Neuron (in vitro differentiated cells): ENCODE data around the gene AIG1.
"Not testable (repeated sequence)": the region's sequence is repeated elsewhere in the genome, so short reads cannot be mapped to it uniquely, and the experiment has no call there.

Experiments
- H2AFZ ChIP-seq: one replicate; pipeline ENCODE4 v1.6.1; 2013; ENCODE audit warnings: low read depth, mild to moderate bottlenecking, inconsistent platforms, low read length, moderate library complexity
- H3K27me3 ChIP-seq: one replicate; pipeline ENCODE4 v1.6.1; 2013; ENCODE audit warnings: low read length; ENCODE audit not compliant: insufficient read depth
- H3K36me3 ChIP-seq: one replicate; pipeline ENCODE4 v1.6.1; 2013; ENCODE audit warnings: low read length; ENCODE audit not compliant: insufficient read depth
- H3K4me1 ChIP-seq: one replicate; pipeline ENCODE4 v1.6.1; 2013; ENCODE audit warnings: low read length; ENCODE audit not compliant: insufficient read depth
- H3K4me3 ChIP-seq: 2 replicates; pipeline ENCODE4 v1.5.1; 2013; ENCODE audit warnings: mild to moderate bottlenecking, low read length, moderate library complexity
- H3K9me3 ChIP-seq: one replicate; pipeline ENCODE4 v1.6.1; 2013; ENCODE audit warnings: low read length

AIG1 gene

GRCh38 chr6:143151381-143151780, 90.7 kb downstream of the AIG1 start:
- Histone ChIP-seq H3K27me3 (no peaks in the 10 kb centered on the region), H2AFZ (no peak overlapping the region), H3K4me3 (no peak overlapping the region), H3K4me1 (no peaks in the 10 kb centered on the region), H3K9me3 (no peaks in the 10 kb centered on the region), H3K36me3 (no peaks in the 10 kb centered on the region)

GRCh38 chr6:143155681-143156080, 95.0 kb downstream of the AIG1 start:
- Histone ChIP-seq H3K4me1 (no peaks in the 10 kb centered on the region), H2AFZ (no peak overlapping the region), H3K9me3 (no peaks in the 10 kb centered on the region)

GRCh38 chr6:143157131-143157530, 96.4 kb downstream of the AIG1 start:
- Histone ChIP-seq H2AFZ (no peak overlapping the region), H3K36me3 (no peaks in the 10 kb centered on the region), H3K27me3 (no peaks in the 10 kb centered on the region), H3K4me1 (no peaks in the 10 kb centered on the region), H3K4me3 (no peak overlapping the region), H3K9me3 (no peaks in the 10 kb centered on the region)

More at GRCh38 chr6:143155681-143156080, 95.0 kb downstream of the AIG1 start:
- H3K27me3 ChIP-seq, result no peaks in the 10 kb centered on the region
- no peaks in the 10 kb centered on the region for H3K36me3 ChIP-seq
- no peak overlapping the region for H3K4me3 ChIP-seq

- H3K27me3 ChIP-seq, result no peaks in the 10 kb centered on the region
- H3K4me1 ChIP-seq, result no peaks in the 10 kb centered on the region
- no peaks in the 10 kb centered on the region for H3K36me3 ChIP-seq
- H3K9me3 ChIP-seq, result no peaks in the 10 kb centered on the region
- no peak overlapping the region for H2AFZ ChIP-seq
- H3K4me3 ChIP-seq, result no peak overlapping the region
Observed at GRCh38 chr6:143158113-143158581, 97.5 kb downstream of the AIG1 start.

GRCh38 chr6:143159001-143159400, 98.3 kb downstream of the AIG1 start:
- H3K27me3 ChIP-seq, result no peaks in the 10 kb centered on the region
- no peak overlapping the region for H2AFZ ChIP-seq
- no peaks in the 10 kb centered on the region for H3K4me1 ChIP-seq
- no peaks in the 10 kb centered on the region for H3K9me3 ChIP-seq
- no peak overlapping the region for H3K4me3 ChIP-seq
- no peaks in the 10 kb centered on the region for H3K36me3 ChIP-seq

GRCh38 chr6:143160015-143160414, 99.3 kb downstream of the AIG1 start:
- Histone ChIP-seq H3K4me3 (no peak overlapping the region), H3K27me3 (no peaks in the 10 kb centered on the region), H3K9me3 (no peaks in the 10 kb centered on the region), H2AFZ (no peak overlapping the region), H3K36me3 (no peaks in the 10 kb centered on the region), H3K4me1 (no peaks in the 10 kb centered on the region)

GRCh38 chr6:143160439-143161220, 99.9 kb downstream of the AIG1 start:
- no peak overlapping the region for H2AFZ ChIP-seq
- no peak overlapping the region for H3K4me3 ChIP-seq
- no peaks in the 10 kb centered on the region for H3K27me3 ChIP-seq

GRCh38 chr6:143163621-143164020, 102.9 kb downstream of the AIG1 start:
- no peaks in the 10 kb centered on the region for H3K4me1 ChIP-seq
- no peaks in the 10 kb centered on the region for H3K9me3 ChIP-seq
- no peaks in the 10 kb centered on the region for H3K27me3 ChIP-seq
- no peak overlapping the region for H3K4me3 ChIP-seq
- no peaks in the 10 kb centered on the region for H3K36me3 ChIP-seq
- H2AFZ ChIP-seq, result no peak overlapping the region

More at GRCh38 chr6:143160439-143161220, 99.9 kb downstream of the AIG1 start:
- H3K36me3 ChIP-seq, result no peaks in the 10 kb centered on the region
- H3K4me1 ChIP-seq, result no peaks in the 10 kb centered on the region
- no peaks in the 10 kb centered on the region for H3K9me3 ChIP-seq

- Histone ChIP-seq H3K4me1 (no peaks in the 10 kb centered on the region), H2AFZ (no peak overlapping the region), H3K27me3 (no peaks in the 10 kb centered on the region), H3K9me3 (no peaks in the 10 kb centered on the region), H3K4me3 (no peak overlapping the region), H3K36me3 (no peaks in the 10 kb centered on the region)
Observed at GRCh38 chr6:143164565-143165105, 103.9 kb downstream of the AIG1 start.

- H3K27me3 ChIP-seq, result no peaks in the 10 kb centered on the region
- no peak overlapping the region for H2AFZ ChIP-seq
- no peaks in the 10 kb centered on the region for H3K36me3 ChIP-seq
- no peaks in the 10 kb centered on the region for H3K9me3 ChIP-seq
- no peak overlapping the region for H3K4me3 ChIP-seq
- H3K4me1 ChIP-seq, result no peaks in the 10 kb centered on the region
Observed at GRCh38 chr6:143165315-143165855, 104.7 kb downstream of the AIG1 start.

GRCh38 chr6:143166247-143166695, 105.6 kb downstream of the AIG1 start:
- no peaks in the 10 kb centered on the region for H3K4me1 ChIP-seq
- H3K27me3 ChIP-seq, result no peaks in the 10 kb centered on the region
- no peak overlapping the region for H3K4me3 ChIP-seq
- H3K36me3 ChIP-seq, result no peaks in the 10 kb centered on the region
- H2AFZ ChIP-seq, result no peak overlapping the region
- H3K9me3 ChIP-seq, result no peaks in the 10 kb centered on the region

GRCh38 chr6:143167224-143167623, 106.5 kb downstream of the AIG1 start:
- no peaks in the 10 kb centered on the region for H3K27me3 ChIP-seq
- no peaks in the 10 kb centered on the region for H3K4me1 ChIP-seq
- no peak overlapping the region for H2AFZ ChIP-seq
- H3K4me3 ChIP-seq, result no peak overlapping the region
- no peaks in the 10 kb centered on the region for H3K36me3 ChIP-seq
- no peaks in the 10 kb centered on the region for H3K9me3 ChIP-seq

GRCh38 chr6:143168396-143168816, 107.7 kb downstream of the AIG1 start:
- not testable (repeated sequence) for H3K36me3 ChIP-seq, H2AFZ ChIP-seq, H3K9me3 ChIP-seq, H3K4me1 ChIP-seq, H3K27me3 ChIP-seq, H3K4me3 ChIP-seq
